ENCODE data around the gene TEX14. TPM values are rescaled to one million over a fixed set of nuclear protein-coding genes. Genes with fewer than 3 reads are reported as not detected.

The TEX14 gene
- total RNA-seq, 6 donors from 2014 or later, result 0.10 to 1.4 (median 0.63) TPM

- WGBS, 2 donors, result 83 to 84% methylated on average over 2 of the region's 2 CpGs
- Histone ChIP-seq H3K9me3 (no peaks in the 10 kb centered on the region), H3K36me3 (no peaks in the 10 kb centered on the region), H3K4me3 (no peak overlapping the region), H3K27me3 (no peaks in the 10 kb centered on the region), H3K27ac (no peak overlapping the region), H3K4me1 (no peaks in the 10 kb centered on the region)
- no peak for TF ChIP-seq EP300 (IDR thresholded peaks at IDR 0.05)
- TF ChIP-seq POLR2A (IDR thresholded peaks at IDR 0.05), result no peak
- ATAC-seq (ENCODE audit: low FRiP score in 2 of 2), result no peak
- no peak for DNase-seq
Observed at GRCh38 chr17:58668598-58668935, 23.3 kb downstream of the TEX14 start.

DNA sequence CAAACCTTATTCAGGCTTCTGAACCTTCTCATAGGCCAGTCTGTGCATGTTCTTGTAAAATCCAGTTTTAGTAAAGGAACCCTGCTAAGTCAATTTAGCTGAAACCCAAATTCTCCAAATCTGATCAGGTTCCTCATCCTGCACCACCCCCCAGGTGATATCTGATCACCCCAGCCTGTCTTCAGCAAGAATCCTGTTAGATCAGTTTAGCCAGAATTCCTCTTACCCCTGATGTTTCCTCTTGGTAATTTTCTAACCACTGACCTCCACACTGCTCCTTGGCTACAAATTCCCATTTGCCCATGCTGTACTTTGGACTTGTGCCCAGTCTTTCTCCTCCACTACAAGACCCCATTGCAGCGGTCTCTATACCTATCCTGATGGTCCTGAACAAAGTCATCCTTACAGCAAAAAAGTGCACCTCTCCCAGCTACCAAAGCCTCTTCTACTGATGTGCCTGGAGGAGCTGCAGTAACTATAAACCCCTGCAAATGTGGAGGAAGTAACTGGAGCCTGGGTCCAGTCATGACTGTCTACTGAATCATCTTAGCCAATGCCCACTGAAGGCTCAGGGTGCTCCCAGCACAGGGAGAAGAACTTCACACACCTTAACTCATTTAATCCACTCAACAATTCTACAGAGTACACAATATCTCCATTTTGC lies 23.8 kb downstream of the TEX14 start:
- TF ChIP-seq EP300 (IDR thresholded peaks at IDR 0.05) (no peak), POLR2A (IDR thresholded peaks at IDR 0.05) (no peak)
- H3K27me3 ChIP-seq, result no peaks in the 10 kb centered on the region
- H3K27ac ChIP-seq, result no peak overlapping the region
- no peaks in the 10 kb centered on the region for H3K9me3 ChIP-seq
- no peaks in the 10 kb centered on the region for H3K4me1 ChIP-seq
- no peak overlapping the region for H3K4me3 ChIP-seq
- ATAC-seq (ENCODE audit: low FRiP score in 2 of 2) (no peak), DNase-seq (no peak)
- WGBS, 2 donors, result 71% methylated on average over 1 of the region's 1 CpG
- no peaks in the 10 kb centered on the region for H3K36me3 ChIP-seq

- peak in 1 of 4 donors; percentile 41 for TF ChIP-seq EP300 (IDR thresholded peaks at IDR 0.05)
- peak; percentile 6 to 37 for TF ChIP-seq POLR2AphosphoS5 (IDR thresholded peaks at IDR 0.05)
- peak in 1 of 4 donors; percentile 31 for TF ChIP-seq POLR2A (IDR thresholded peaks at IDR 0.05)
- no peak for TF ChIP-seq CTCF (IDR thresholded peaks at IDR 0.05)
- H3K36me3 ChIP-seq, result no peaks in the 10 kb centered on the region
- no peaks in the 10 kb centered on the region for H3K4me1 ChIP-seq
- DNase-seq (peak in 1 of 2 donors; percentile 66), ATAC-seq (ENCODE audit: low FRiP score in 2 of 2) (peak; percentile 56 to 88)
- H3K27me3 ChIP-seq, result no peaks in the 10 kb centered on the region
- peak overlapping the region in 2 of 4 donors; percentile 3 to 23 for H3K4me3 ChIP-seq
- H3K27ac ChIP-seq, result peak overlapping the region in 1 of 4 donors; percentile 68
- WGBS, 2 donors, result 56 to 70% methylated on average over 19 of the region's 19 CpGs
- no peaks in the 10 kb centered on the region for H3K9me3 ChIP-seq
Observed at GRCh38 chr17:58666858-58667267, 25.0 kb downstream of the TEX14 start.

DNA sequence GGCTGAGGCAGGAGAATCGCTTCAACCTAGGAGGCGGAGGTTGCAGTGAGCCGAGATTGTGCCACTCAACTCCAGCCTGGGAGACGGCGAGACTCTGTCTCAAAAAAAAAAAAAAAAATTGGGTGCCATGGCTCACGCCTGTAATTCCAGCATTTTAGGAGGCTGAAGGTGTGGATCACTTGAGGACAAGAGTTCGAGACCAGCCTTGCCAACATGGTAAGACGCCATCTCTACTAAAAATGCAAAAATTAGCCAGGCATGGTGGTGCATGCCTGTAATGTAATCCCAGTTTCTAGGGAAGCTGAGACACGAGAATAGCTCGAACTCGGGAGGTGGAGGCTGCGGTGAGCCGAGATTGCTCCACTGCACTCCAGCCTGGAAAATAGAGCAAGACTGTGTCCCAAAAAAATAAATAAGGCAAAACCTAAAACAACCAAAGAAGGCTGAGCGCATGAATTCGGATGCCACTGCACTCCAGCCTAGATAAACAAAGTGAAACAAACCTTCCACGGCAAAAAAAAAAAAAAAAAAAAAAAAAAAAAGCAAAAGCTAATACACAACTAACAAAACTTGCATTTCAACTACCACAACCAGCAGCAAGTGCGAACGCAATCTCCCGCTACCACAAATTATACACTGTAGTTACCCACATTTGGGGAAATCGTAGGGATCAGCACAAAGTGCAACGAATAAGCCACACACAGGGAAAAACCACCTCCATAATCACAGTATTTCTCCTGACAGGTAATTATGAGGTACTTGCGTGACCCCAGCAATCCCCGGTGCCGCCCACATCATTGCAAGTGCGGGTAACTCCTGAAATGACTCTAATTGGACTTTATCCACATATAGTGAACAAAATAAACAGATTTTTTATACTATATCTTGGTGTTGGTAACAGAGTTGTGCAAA lies 25.6 kb downstream of the TEX14 start:
- TF ChIP-seq POLR2AphosphoS5 (IDR thresholded peaks at IDR 0.05), result no peak
- no peak for TF ChIP-seq CTCF (IDR thresholded peaks at IDR 0.05)
- TF ChIP-seq EP300 (IDR thresholded peaks at IDR 0.05), result no peak
- TF ChIP-seq POLR2A (IDR thresholded peaks at IDR 0.05), result no peak
- ATAC-seq (ENCODE audit: low FRiP score in 2 of 2), result no peak
- Histone ChIP-seq H3K4me3 (peak overlapping the region in 2 of 4 donors; percentile 3 to 23), H3K27ac (peak overlapping the region in 1 of 4 donors; percentile 68), H3K27me3 (no peaks in the 10 kb centered on the region), H3K36me3 (no peaks in the 10 kb centered on the region), H3K9me3 (no peaks in the 10 kb centered on the region), H3K4me1 (no peaks in the 10 kb centered on the region)
- 87 to 91% methylated on average over 25 of the region's 25 CpGs for WGBS, 2 donors
- DNase-seq, result no peak

- H3K9me3 ChIP-seq, result no peaks in the 10 kb centered on the region
- 77 to 80% methylated on average over 2 of the region's 2 CpGs for WGBS, 2 donors
- H3K4me1 ChIP-seq, result no peaks in the 10 kb centered on the region
- no peaks in the 10 kb centered on the region for H3K27me3 ChIP-seq
- H3K27ac ChIP-seq, result no peak overlapping the region
- H3K36me3 ChIP-seq, result no peaks in the 10 kb centered on the region
- TF ChIP-seq CTCF (IDR thresholded peaks at IDR 0.05) (no peak), POLR2AphosphoS5 (IDR thresholded peaks at IDR 0.05) (no peak), EP300 (IDR thresholded peaks at IDR 0.05) (no peak), POLR2A (IDR thresholded peaks at IDR 0.05) (no peak)
- DNase-seq (no peak), ATAC-seq (ENCODE audit: low FRiP score in 2 of 2) (no peak)
- H3K4me3 ChIP-seq, result no peak overlapping the region
Observed at GRCh38 chr17:58664302-58664701, 27.5 kb downstream of the TEX14 start.
